NAMALWA (cell line): ENCODE results near the gene CHST12.
A peak's percentile ranks its signal among the peaks of the same experiment; 100 is the strongest.
"Not testable (repeated sequence)": the region's sequence is repeated elsewhere in the genome, so short reads cannot be mapped to it uniquely, and the experiment has no call there.

ENCODE experiments used
- DNase-seq: peaks from one replicate; pipeline ENCODE4 v3.0.0-alpha.2; 2015; ENCODE audit warnings: low spot score

The CHST12 gene

GRCh38 chr7:2403014-2403717 is at the start of gene CHST12:
Gene CHST12 (plus strand): TSS chr7:2403611. CDS start chr7:2432640, 29,029 bp downstream.
- peak; percentile 97 for DNase-seq

GRCh38 chr7:2353936-2354185 is 49.5 kb upstream of the CHST12 start:
- peak; percentile 96 for DNase-seq

GRCh38 chr7:2354186-2354938 is 49.0 kb upstream of the CHST12 start, which contains the start of gene EIF3B:
Gene EIF3B (plus strand): TSS chr7:2354827. CDS start chr7:2354922, 95 bp downstream.
- DNase-seq, result peak; percentile 97

- DNase-seq, result peak; percentile 47
Measured at GRCh38 chr7:2354939-2355704, 48.3 kb upstream of the CHST12 start.

GRCh38 chr7:2355705-2356008 is 47.8 kb upstream of the CHST12 start:
- no peak for DNase-seq

GRCh38 chr7:2357165-2357564 is 46.2 kb upstream of the CHST12 start:
- peak; percentile 14 for DNase-seq

GRCh38 chr7:2357571-2357970 is 45.8 kb upstream of the CHST12 start:
- peak; percentile 14 for DNase-seq

GRCh38 chr7:2358968-2359527 is 44.4 kb upstream of the CHST12 start:
- no peak for DNase-seq

GRCh38 chr7:2359610-2360009 is 43.8 kb upstream of the CHST12 start:
- DNase-seq, result peak; percentile 13

- no peak for DNase-seq
Measured at GRCh38 chr7:2360796-2361195, 42.6 kb upstream of the CHST12 start.

- DNase-seq, result no peak
Measured at GRCh38 chr7:2362385-2363088, 40.9 kb upstream of the CHST12 start.

GRCh38 chr7:2369139-2369538 is 34.3 kb upstream of the CHST12 start:
- no peak for DNase-seq

GRCh38 chr7:2371329-2371728 is 32.1 kb upstream of the CHST12 start:
- no peak for DNase-seq

- no peak for DNase-seq
Measured at GRCh38 chr7:2372724-2373123, 30.7 kb upstream of the CHST12 start.

- DNase-seq, result no peak
Measured at GRCh38 chr7:2373124-2373556, 30.3 kb upstream of the CHST12 start.

- DNase-seq, result no peak
Measured at GRCh38 chr7:2373646-2374045, 29.8 kb upstream of the CHST12 start.

GRCh38 chr7:2374401-2374800 is 29.0 kb upstream of the CHST12 start:
- no peak for DNase-seq

- no peak for DNase-seq
Measured at GRCh38 chr7:2374830-2375728, 28.3 kb upstream of the CHST12 start.

- no peak for DNase-seq
Measured at GRCh38 chr7:2376351-2377154, 26.9 kb upstream of the CHST12 start.

GRCh38 chr7:2377492-2377891 is 25.9 kb upstream of the CHST12 start:
- not testable (repeated sequence) for DNase-seq
